T-helper 1 cell treated with Interleukin-12 subunit alpha and Interleukin-12 subunit beta and Interleukin-4 antibody, amounts not matched to agents 30 ng/mL and 1 ng/mL, for 36 hours (primary cell): ENCODE results near the gene GADD45G. TPM values are rescaled to one million over a fixed set of nuclear protein-coding genes. Genes with fewer than 3 reads are reported as not detected.

ENCODE experiments used
- intact Hi-C: fragments of 100-400 bp; cut with micrococcal nuclease; formaldehyde crosslinking; loops from one replicate; pipeline ENCODE4 v1.15.1; 2024
- total RNA-seq: library from RNA; stranded (reverse); gene quantifications from 2 replicates; pipeline ENCODE4 v1.2.3, GENCODE V29; 2022

The GADD45G gene
- total RNA-seq, 1 donor from 2014 or later, result 34.2 TPM

- intact Hi-C loops, result no loop called here
Measured at GRCh38 chr9:89592213-89592815, 12.5 kb upstream of the GADD45G start.

- intact Hi-C loops, result no loop called here
Measured at GRCh38 chr9:89592963-89593726, 11.7 kb upstream of the GADD45G start.

GRCh38 chr9:89593727-89594427 lies 10.9 kb upstream of the GADD45G start:
- intact Hi-C loops, result loop anchor here (1.0 kb wide), 2 partner anchors 18 to 508 kb away; no protein-coding TSS in a partner anchor

GRCh38 chr9:89594811-89595550 lies 9.8 kb upstream of the GADD45G start:
- intact Hi-C loops, result loop anchor here (1.0 to 5.0 kb wide), 3 partner anchors 19 to 547 kb away; no protein-coding TSS in a partner anchor

- intact Hi-C loops, result loop anchor here (5.0 kb wide), 1 partner anchor 547 kb away; no protein-coding TSS in a partner anchor
Measured at GRCh38 chr9:89595646-89596045, 9.2 kb upstream of the GADD45G start.

- intact Hi-C loops, result loop anchor here (5.0 kb wide), 1 partner anchor 545 kb away; no protein-coding TSS in a partner anchor
Measured at GRCh38 chr9:89596937-89597555, 7.8 kb upstream of the GADD45G start.

GRCh38 chr9:89597711-89598362 lies 7.0 kb upstream of the GADD45G start:
- intact Hi-C loops, result loop anchor here (1.0 to 5.0 kb wide), 6 partner anchors 321 to 1273 kb away; no protein-coding TSS in a partner anchor

- intact Hi-C loops, result loop anchor here (1.0 to 5.0 kb wide), 6 partner anchors 321 to 1273 kb away; no protein-coding TSS in a partner anchor
Measured at GRCh38 chr9:89598363-89598713, 6.5 kb upstream of the GADD45G start.

GRCh38 chr9:89598926-89599325 lies 5.9 kb upstream of the GADD45G start:
- intact Hi-C loops, result loop anchor here (1.0 to 5.0 kb wide), 6 partner anchors 320 to 1272 kb away; no protein-coding TSS in a partner anchor

GRCh38 chr9:89600831-89601230 lies 4.0 kb upstream of the GADD45G start:
- intact Hi-C loops, result loop anchor here (5.0 kb wide), 1 partner anchor 1821 kb away; the partner anchor contains the start of gene NFIL3

- intact Hi-C loops, result loop anchor here (5.0 kb wide), 1 partner anchor 1821 kb away; the partner anchor contains the start of gene NFIL3
Measured at GRCh38 chr9:89601306-89601705, 3.5 kb upstream of the GADD45G start.

GRCh38 chr9:89601856-89602562 lies 2.8 kb upstream of the GADD45G start:
- intact Hi-C loops, result loop anchor here (5.0 kb wide), 1 partner anchor 1820 kb away; the partner anchor contains the start of gene NFIL3

- intact Hi-C loops, result loop anchor here (1.0 to 5.0 kb wide), 10 partner anchors 27 to 1819 kb away; partner anchors contain the start of gene NFIL3
Measured at GRCh38 chr9:89602978-89603766, 1.6 kb upstream of the GADD45G start.

- intact Hi-C loops, result loop anchor here (1.0 to 5.0 kb wide), 16 partner anchors 28 to 1818 kb away; partner anchors contain the start of genes CKS2, NFIL3 and SECISBP2
Measured at GRCh38 chr9:89603767-89604665, 796 bp upstream of the GADD45G start.

GRCh38 chr9:89605465-89606048 lies 745 bp downstream of the GADD45G start:
- intact Hi-C loops, result loop anchor here (1.0 to 2.0 kb wide), 4 partner anchors 69 to 295 kb away; partner anchors contain the start of genes CKS2 and SECISBP2

- intact Hi-C loops, result no loop called here
Measured at GRCh38 chr9:89606049-89606623, 1.3 kb downstream of the GADD45G start.
